Measurements from ENCODE around the gene SDK1.
"Not testable (repeated sequence)": the region's sequence is repeated elsewhere in the genome, so short reads cannot be mapped to it uniquely, and the experiment has no call there.

Gene SDK1

DNA sequence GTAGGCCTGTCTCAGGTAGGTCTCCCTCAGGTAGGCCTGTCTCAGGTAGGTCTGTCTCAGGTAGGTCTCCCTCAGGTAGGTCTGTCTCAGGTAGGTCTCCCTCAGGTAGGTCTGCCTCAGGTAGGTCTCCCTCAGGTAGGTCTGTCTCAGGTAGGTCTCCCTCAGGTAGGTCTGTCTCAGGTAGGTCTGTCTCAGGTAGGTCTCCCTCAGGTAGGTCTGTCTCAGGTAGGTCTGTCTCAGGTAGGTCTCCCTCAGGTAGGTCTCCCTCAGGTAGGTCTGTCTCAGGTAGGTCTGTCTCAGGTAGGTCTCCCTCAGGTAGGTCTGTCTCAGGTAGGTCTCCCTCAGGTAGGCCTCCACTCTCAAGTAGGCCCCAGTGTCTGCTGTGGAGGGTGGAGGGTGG is 281.1 kb downstream of the SDK1 start:
- H3K9me3 Mint-ChIP-seq = peaks cover 13% of the 10 kb centered on the region
- not testable (repeated sequence) for H3K4me3 Mint-ChIP-seq; H3K27me3 Mint-ChIP-seq; H3K27ac Mint-ChIP-seq; H3K4me1 Mint-ChIP-seq; ATAC-seq; DNase-seq; H3K36me3 Mint-ChIP-seq (ENCODE audit: low read depth)

DNA sequence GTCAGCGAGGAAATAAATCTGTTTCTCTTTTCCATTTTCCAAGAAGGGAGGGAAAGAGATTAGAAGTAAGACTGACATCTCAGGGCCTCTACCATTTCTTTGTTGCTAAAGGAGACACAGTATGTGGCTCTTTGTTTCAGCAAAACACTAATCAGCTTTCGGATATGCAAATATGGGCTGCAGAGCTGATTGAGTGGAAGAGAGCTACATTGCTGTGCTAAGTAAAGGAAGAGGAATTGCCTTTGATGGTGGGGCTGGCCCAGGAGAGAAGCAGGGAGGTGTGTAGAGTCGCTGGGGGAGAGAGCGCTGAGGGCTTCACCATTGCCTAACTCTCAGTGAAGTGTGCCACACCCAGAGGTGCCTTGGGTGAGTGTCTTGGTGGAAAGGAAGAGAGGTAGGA is 284.8 kb downstream of the SDK1 start:
- no peak overlapping the region for H3K27ac Mint-ChIP-seq
- DNase-seq = no peak
- H3K4me1 Mint-ChIP-seq = no peaks in the 10 kb centered on the region
- H3K36me3 Mint-ChIP-seq (ENCODE audit: low read depth) = no peaks in the 10 kb centered on the region
- H3K4me3 Mint-ChIP-seq = no peak overlapping the region
- H3K27me3 Mint-ChIP-seq = no peaks in the 10 kb centered on the region
- no peak for ATAC-seq
- H3K9me3 Mint-ChIP-seq = no peaks in the 10 kb centered on the region

DNA sequence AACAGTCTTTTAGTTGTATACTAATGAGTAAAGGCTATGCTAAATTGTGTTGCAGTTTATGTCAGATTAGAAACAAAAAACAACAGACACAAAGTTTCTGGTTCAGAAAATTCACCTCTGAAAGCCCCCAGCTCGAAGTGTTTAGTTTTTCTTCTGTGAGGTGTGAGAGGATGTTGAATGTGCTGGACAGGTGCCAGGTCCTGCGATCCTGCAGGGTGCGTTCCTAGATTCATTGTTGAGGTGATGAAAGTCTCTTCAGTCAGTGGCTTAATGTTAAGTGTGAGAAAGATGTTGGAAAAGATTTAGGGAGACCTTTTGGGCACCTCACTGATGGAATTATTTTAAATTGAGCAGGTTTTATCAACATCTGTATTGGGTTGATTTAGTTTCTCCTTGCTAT is 287.3 kb downstream of the SDK1 start:
- no peak overlapping the region for H3K27ac Mint-ChIP-seq
- H3K36me3 Mint-ChIP-seq (ENCODE audit: low read depth) = no peaks in the 10 kb centered on the region
- no peak overlapping the region for H3K4me3 Mint-ChIP-seq
- H3K27me3 Mint-ChIP-seq = no peaks in the 10 kb centered on the region
- no peak for ATAC-seq
- H3K9me3 Mint-ChIP-seq = no peaks in the 10 kb centered on the region
- no peak for DNase-seq
- H3K4me1 Mint-ChIP-seq = no peaks in the 10 kb centered on the region

DNA sequence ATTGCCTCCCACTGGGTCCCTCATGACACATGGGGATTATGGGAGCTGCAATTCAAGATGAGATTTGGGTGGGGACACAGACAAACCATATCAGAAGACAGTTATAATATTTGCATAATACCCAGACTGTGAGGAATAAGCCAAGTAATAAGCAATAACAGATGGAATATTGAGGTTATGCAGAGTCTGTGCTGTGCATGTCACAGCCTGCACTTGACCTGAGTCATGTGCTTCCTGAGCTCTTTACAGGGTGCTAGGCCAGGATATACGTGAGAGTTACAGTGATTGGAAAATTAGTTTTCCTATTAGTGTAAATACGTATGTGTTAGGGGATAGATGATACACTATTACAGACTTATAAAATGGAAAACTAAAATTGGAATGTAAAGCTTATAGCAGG is 288.7 kb downstream of the SDK1 start:
- no peaks in the 10 kb centered on the region for H3K27me3 Mint-ChIP-seq

DNA sequence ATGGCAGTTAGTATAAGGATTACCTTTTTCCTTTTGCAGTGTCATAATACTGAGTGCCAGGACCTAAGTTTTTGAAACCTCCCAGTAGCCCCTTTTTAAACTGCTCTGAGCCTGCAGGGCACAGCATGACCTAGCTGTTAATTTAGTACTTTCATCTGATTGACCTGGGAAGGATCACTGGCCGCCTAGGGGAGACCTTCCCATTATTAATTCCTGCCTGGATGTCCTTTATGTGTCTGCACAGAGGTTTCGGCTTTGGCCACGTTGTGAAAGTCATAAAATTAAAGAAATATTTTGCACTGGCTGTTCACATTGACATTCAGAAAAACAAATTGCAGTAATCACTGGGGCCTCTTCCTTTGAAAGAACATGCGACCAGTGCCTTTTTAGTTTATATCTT is 290.2 kb downstream of the SDK1 start:
- Mint-ChIP-seq H3K4me3 (no peak overlapping the region), H3K36me3 (ENCODE audit: low read depth) (no peaks in the 10 kb centered on the region), H3K4me1 (peaks cover 2% of the 10 kb centered on the region), H3K9me3 (no peaks in the 10 kb centered on the region), H3K27ac (no peak overlapping the region), H3K27me3 (no peaks in the 10 kb centered on the region)
- ATAC-seq (no peak), DNase-seq (no peak)

More for the DNA sequence above, 288.7 kb downstream of the SDK1 start:
- Mint-ChIP-seq H3K27ac (no peak overlapping the region), H3K4me3 (no peak overlapping the region), H3K36me3 (ENCODE audit: low read depth) (no peaks in the 10 kb centered on the region), H3K9me3 (no peaks in the 10 kb centered on the region), H3K4me1 (no peaks in the 10 kb centered on the region)
- no peak for ATAC-seq
- DNase-seq = no peak

DNA sequence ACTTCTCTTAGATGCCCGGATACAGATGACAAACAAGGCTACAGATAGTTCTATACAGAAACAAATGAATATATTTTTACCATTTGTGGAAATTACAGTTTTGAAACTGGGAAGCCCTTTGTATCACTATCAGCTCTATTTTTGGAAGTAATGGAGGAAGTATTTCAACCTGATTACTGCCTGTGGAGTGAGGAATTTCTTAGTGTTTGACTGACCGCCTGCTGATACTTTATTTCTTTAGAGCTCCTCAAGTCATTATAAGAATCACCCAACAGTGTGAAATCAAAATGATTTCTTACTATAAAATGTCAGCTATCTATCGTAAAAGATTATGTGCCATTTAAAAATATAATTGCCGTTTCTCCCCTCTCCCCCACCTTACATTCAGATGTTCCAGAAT is 290.9 kb downstream of the SDK1 start:
- Mint-ChIP-seq H3K4me3 (no peak overlapping the region), H3K27me3 (no peaks in the 10 kb centered on the region), H3K27ac (no peak overlapping the region), H3K9me3 (no peaks in the 10 kb centered on the region), H3K36me3 (ENCODE audit: low read depth) (no peaks in the 10 kb centered on the region), H3K4me1 (peaks cover 4% of the 10 kb centered on the region)
- DNase-seq (no peak), ATAC-seq (no peak)

DNA sequence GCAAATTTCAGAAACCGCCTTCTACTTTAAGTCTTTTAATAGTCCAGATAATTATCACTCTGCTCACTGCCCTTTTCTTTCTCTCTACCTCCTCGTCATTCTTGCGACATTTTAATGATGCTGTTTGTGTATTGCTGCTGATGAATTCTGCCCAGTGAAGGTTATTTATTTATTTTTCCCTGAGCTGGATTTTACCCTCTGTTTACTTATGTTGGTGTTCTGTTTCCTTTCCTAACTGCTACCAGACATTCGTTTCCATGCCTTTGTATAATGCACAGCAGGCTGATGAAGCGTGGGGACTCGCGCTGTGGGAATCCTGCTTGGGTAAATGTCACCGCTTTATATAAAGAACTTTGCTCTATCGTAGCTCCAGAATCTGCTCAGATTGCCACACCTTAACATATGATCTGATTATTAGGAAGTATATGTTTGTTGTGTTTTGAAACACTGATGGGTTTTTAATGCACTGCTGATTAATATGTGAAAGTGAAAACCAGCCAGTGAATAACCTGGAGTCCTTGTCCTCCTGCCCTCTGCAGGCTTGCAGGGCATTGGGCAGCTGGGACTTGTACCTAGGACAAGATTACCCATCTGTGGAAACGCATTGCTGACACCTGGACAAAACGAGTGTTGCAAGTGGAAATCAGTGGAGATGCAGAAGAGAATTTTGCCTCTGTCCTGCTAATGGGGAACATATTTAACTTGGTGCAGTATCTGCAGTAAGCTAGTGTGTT is 291.5 kb downstream of the SDK1 start:
- no peaks in the 10 kb centered on the region for H3K36me3 Mint-ChIP-seq (ENCODE audit: low read depth)
- H3K4me3 Mint-ChIP-seq = no peak overlapping the region
- no peaks in the 10 kb centered on the region for H3K27me3 Mint-ChIP-seq
- DNase-seq (no peak), ATAC-seq (no peak)
- H3K4me1 Mint-ChIP-seq = peaks cover 6% of the 10 kb centered on the region
- no peak overlapping the region for H3K27ac Mint-ChIP-seq
- H3K9me3 Mint-ChIP-seq = no peaks in the 10 kb centered on the region

DNA sequence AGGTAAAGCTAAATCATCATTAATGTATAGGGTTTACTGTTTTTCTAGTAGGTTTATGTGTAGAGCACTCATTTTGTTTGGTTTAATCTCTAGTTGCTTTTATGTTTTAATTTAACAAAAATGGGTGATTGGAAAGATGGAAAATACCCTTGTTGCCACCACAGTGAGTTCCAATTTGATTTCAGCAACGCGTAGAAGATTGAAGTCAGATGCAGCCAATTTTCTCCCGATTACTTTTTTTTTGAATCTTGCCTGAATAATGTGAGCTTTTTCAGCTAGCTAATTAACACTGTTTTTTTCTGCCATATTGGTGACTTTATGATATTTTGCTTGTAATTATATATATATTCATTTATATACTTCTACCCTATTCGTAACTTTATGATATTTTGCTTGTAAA is 293.8 kb downstream of the SDK1 start:
- Mint-ChIP-seq H3K27me3 (no peaks in the 10 kb centered on the region), H3K27ac (no peak overlapping the region), H3K4me1 (peaks cover 10% of the 10 kb centered on the region), H3K36me3 (ENCODE audit: low read depth) (no peaks in the 10 kb centered on the region), H3K9me3 (no peaks in the 10 kb centered on the region), H3K4me3 (no peak overlapping the region)
- ATAC-seq (no peak), DNase-seq (no peak)

DNA sequence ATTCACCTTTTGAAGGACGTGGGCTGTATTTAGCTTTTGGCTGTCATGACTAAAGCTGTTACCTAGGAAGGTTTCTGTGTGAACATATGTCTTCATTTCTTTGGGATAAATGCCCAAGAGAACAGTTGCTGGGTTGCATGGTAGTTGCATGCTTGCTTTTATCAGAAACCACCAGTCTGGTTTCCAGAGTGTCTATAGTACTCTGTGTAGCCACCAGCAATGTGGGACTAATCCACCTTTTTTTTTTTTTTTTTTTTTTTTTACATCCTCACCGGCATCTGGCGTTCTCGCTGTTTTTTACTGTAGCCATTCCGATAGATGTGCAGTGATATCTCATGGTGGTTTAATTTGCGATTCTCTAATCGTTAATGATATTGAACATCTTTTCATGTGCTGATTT is 297.8 kb downstream of the SDK1 start:
- no peaks in the 10 kb centered on the region for H3K27me3 Mint-ChIP-seq
- H3K36me3 Mint-ChIP-seq (ENCODE audit: low read depth) = no peaks in the 10 kb centered on the region
- ATAC-seq = no peak
- H3K27ac Mint-ChIP-seq = no peak overlapping the region
- DNase-seq = no peak
- no peak overlapping the region for H3K4me3 Mint-ChIP-seq
- H3K9me3 Mint-ChIP-seq = no peaks in the 10 kb centered on the region
- H3K4me1 Mint-ChIP-seq = peaks cover 10% of the 10 kb centered on the region

DNA sequence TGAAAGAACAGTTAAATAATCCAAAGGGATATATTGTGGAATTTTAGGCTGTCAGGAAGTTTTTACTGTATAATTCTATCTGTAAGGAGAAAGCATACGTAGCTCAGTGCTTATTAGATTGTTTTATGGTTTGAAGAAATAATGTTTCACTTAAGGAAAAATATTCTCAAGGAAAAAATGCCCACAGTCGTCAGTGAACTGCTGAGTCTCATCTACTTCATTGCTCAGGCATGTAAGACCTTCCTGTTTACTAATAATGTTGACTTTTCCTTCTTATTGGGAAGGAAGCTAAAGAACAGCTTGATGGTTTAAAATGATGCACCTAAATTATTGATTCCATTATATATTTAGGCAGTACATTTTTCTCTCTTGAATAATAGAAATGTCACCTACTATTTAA is 304.2 kb downstream of the SDK1 start:
- ATAC-seq (no peak), DNase-seq (no peak)
- H3K27ac Mint-ChIP-seq = no peak overlapping the region
- H3K9me3 Mint-ChIP-seq = peaks cover 5% of the 10 kb centered on the region
- no peak overlapping the region for H3K4me3 Mint-ChIP-seq
- no peaks in the 10 kb centered on the region for H3K4me1 Mint-ChIP-seq
- H3K27me3 Mint-ChIP-seq = peaks cover 4% of the 10 kb centered on the region
- no peaks in the 10 kb centered on the region for H3K36me3 Mint-ChIP-seq (ENCODE audit: low read depth)

DNA sequence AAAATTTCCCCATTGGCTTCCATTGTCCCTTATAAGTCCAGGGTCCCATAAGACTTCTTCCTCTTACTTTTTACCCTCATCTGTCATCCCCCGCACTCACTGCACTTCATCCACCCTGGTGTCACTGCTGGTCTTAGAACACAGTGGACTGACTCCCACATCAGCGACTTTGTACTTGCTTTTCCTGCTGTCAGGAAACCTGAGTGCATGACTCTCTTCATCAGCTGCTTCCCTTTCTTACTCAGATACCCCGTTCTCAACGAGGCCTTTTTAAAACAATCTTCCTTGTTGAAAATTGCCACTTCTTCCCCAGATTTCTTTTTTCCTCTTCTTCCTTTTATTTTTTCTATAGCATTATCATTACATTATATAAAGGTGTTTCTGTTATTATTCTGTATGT is 305.4 kb downstream of the SDK1 start:
- H3K4me1 Mint-ChIP-seq = no peaks in the 10 kb centered on the region
- H3K36me3 Mint-ChIP-seq (ENCODE audit: low read depth) = no peaks in the 10 kb centered on the region
- no peak for ATAC-seq
- no peak overlapping the region for H3K27ac Mint-ChIP-seq
- peaks cover 4% of the 10 kb centered on the region for H3K27me3 Mint-ChIP-seq
- peaks cover 5% of the 10 kb centered on the region for H3K9me3 Mint-ChIP-seq
- no peak overlapping the region for H3K4me3 Mint-ChIP-seq
- no peak for DNase-seq

DNA sequence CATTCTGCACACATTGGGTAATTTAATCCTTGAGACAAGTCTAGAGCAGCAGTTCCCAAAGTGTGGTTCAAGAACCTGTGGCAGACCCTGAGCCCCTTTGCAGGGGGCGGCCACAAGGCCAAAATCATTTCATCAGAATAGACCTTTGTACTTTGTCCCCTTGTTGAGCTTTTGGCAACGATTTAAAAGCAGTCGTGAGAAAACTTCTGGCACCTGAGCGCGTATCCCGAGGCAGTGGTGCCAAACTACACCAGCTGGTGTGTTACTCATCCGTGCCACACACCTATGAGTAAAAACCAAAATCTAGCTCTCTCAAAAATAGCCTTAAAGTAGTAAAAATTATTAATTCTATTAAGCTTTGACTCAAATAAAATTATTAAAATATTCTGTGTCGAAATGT is 306.8 kb downstream of the SDK1 start:
- Mint-ChIP-seq H3K4me1 (no peaks in the 10 kb centered on the region), H3K9me3 (peaks cover 5% of the 10 kb centered on the region), H3K36me3 (ENCODE audit: low read depth) (no peaks in the 10 kb centered on the region), H3K27ac (no peak overlapping the region), H3K27me3 (peaks cover 6% of the 10 kb centered on the region), H3K4me3 (no peak overlapping the region)
- DNase-seq (no peak), ATAC-seq (no peak)

DNA sequence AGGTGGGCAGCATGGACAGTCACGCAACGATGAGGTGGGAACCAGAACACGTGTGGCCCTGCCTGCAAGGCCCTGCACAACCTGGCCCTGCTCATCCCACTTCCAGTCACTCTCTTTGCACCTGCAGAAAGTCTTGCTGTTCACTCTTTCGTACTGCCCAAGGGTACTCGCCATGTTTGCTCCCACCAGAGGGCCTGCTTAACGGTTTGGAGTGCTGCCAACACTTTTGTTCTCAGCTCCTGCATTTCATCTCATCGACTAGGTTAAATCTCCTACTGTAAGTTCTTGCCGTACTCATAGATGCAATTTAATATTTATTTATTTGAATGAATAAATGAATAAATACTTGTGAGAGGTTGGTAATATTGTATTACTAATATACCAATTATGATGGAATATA is 315.3 kb downstream of the SDK1 start:
- Mint-ChIP-seq H3K9me3 (no peaks in the 10 kb centered on the region), H3K4me1 (no peaks in the 10 kb centered on the region), H3K4me3 (no peak overlapping the region), H3K36me3 (ENCODE audit: low read depth) (no peaks in the 10 kb centered on the region), H3K27me3 (peaks cover 8% of the 10 kb centered on the region), H3K27ac (no peak overlapping the region)
- ATAC-seq (no peak), DNase-seq (no peak)

DNA sequence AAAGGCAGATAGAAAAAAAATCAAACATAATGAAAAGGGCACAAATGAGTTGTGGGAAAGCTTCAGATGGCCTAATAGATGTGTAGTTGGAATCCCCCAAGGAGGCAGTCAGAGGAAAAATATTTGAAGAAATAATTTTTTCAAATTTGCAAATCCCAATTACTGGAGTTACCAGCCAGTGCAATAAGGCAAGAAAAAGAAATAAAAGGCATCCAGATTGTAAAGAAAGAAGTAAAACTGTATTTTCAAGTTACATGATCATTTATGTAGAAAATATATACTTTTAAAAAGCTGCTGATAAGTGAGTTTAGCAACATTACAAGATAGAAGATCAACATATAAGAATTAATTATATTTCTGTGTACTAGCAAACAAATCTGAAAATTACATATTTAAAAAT is 329.0 kb downstream of the SDK1 start:
- H3K9me3 Mint-ChIP-seq = peaks cover 23% of the 10 kb centered on the region
- no peaks in the 10 kb centered on the region for H3K4me1 Mint-ChIP-seq
- peaks cover 2% of the 10 kb centered on the region for H3K27me3 Mint-ChIP-seq
- DNase-seq (no peak), ATAC-seq (no peak)
- H3K36me3 Mint-ChIP-seq (ENCODE audit: low read depth) = peaks cover 6% of the 10 kb centered on the region
- H3K4me3 Mint-ChIP-seq = no peak overlapping the region
- no peak overlapping the region for H3K27ac Mint-ChIP-seq

DNA sequence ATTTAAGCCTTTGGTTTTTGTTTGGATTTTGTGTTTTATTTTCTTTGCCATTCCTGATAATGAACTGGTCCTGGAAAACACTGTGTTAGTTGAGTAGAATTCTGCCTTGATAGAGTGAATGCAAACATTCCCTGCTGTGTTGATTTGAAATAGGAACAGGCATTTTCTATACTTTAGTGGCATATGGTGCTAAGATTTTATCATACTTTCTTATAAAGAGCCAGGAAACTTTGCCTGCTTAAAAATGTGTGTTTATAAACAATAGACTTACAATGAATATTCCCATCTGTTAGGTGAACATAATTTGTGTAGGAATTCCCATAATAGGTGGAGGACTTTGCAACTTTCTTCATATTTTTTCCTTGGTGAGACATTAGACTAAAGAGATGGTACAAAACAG is 333.3 kb downstream of the SDK1 start:
- Mint-ChIP-seq H3K27me3 (peaks cover 3% of the 10 kb centered on the region), H3K27ac (no peak overlapping the region), H3K36me3 (ENCODE audit: low read depth) (peaks cover 6% of the 10 kb centered on the region), H3K9me3 (peaks cover 17% of the 10 kb centered on the region), H3K4me3 (no peak overlapping the region), H3K4me1 (no peaks in the 10 kb centered on the region)
- DNase-seq (no peak), ATAC-seq (no peak)
